GM18508 (cell line): ENCODE data around the gene RANBP17.

ENCODE experiments used
- ATAC-seq: cut with Tn5 transposase; IDR thresholded peaks from one replicate; pipeline ENCODE4 v1.9.1; 2021; ENCODE audit warnings: moderate number of reproducible peaks; ENCODE audit not compliant: insufficient read depth, unreplicated experiment

RANBP17 gene

GRCh38 chr5:171310819-171311321 lies 449.1 kb downstream of the RANBP17 start:
- no peak for ATAC-seq

- no peak for ATAC-seq
These were observed 449.7 kb downstream of the RANBP17 start for GRCh38 chr5:171311322-171312077.

GRCh38 chr5:171312129-171312974 lies 450.5 kb downstream of the RANBP17 start:
- ATAC-seq, result no peak

- ATAC-seq, result no peak
These were observed 451.8 kb downstream of the RANBP17 start for GRCh38 chr5:171313481-171314206.

- no peak for ATAC-seq
These were observed 453.0 kb downstream of the RANBP17 start for GRCh38 chr5:171314728-171315385.

GRCh38 chr5:171315386-171315891 lies 453.6 kb downstream of the RANBP17 start:
- no peak for ATAC-seq

GRCh38 chr5:171315925-171316257 lies 454.1 kb downstream of the RANBP17 start:
- ATAC-seq, result no peak

GRCh38 chr5:171316258-171317121 lies 454.7 kb downstream of the RANBP17 start:
- ATAC-seq, result no peak

GRCh38 chr5:171317230-171317629 lies 455.4 kb downstream of the RANBP17 start:
- no peak for ATAC-seq

GRCh38 chr5:171318026-171318425 lies 456.2 kb downstream of the RANBP17 start:
- no peak for ATAC-seq

- no peak for ATAC-seq
These were observed 459.6 kb downstream of the RANBP17 start for GRCh38 chr5:171321447-171321846.

- ATAC-seq, result no peak
These were observed 460.7 kb downstream of the RANBP17 start for GRCh38 chr5:171322527-171322926.

- ATAC-seq, result no peak
These were observed 461.2 kb downstream of the RANBP17 start for GRCh38 chr5:171323007-171323406.

- no peak for ATAC-seq
These were observed 462.2 kb downstream of the RANBP17 start for GRCh38 chr5:171323806-171324632.

- ATAC-seq, result no peak
These were observed 468.2 kb downstream of the RANBP17 start for GRCh38 chr5:171330021-171330420.

GRCh38 chr5:171335616-171336015 lies 473.8 kb downstream of the RANBP17 start:
- no peak for ATAC-seq

GRCh38 chr5:171336521-171337209 lies 474.8 kb downstream of the RANBP17 start:
- no peak for ATAC-seq

GRCh38 chr5:171337210-171337569 lies 475.4 kb downstream of the RANBP17 start:
- no peak for ATAC-seq
